GM21381 (cell line): ENCODE measurements around the gene DLEC1.
A peak's percentile ranks its signal among the peaks of the same experiment; 100 is the strongest.
"Not testable (repeated sequence)": the region's sequence is repeated elsewhere in the genome, so short reads cannot be mapped to it uniquely, and the experiment has no call there.

ENCODE experiments used
- ATAC-seq: cut with Tn5 transposase; IDR thresholded peaks from one replicate; pipeline ENCODE4 v1.9.1; 2021; ENCODE audit warnings: mild to moderate bottlenecking, moderate library complexity; ENCODE audit not compliant: unreplicated experiment

The DLEC1 gene

DNA sequence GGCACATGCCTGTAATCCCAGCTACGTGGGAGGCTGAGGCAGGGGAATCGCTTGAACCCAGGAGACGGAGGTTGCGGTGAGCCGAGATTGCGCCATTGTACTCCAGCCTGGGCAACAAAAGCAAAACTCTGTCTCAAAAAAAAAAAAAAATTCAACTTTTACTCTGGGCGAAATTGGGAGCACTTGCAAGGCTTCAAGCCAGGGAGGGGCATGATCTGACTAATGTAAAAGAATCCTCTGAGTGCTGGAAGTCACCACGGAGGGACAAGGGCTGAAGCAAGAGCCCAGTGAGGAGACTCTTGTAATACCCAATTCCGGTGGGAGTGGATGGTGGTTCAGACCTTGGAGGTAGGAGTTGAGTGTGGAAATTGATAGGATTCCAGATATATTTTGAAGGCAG is 4.7 kb upstream of the DLEC1 start:
- not testable (repeated sequence) for ATAC-seq

DNA sequence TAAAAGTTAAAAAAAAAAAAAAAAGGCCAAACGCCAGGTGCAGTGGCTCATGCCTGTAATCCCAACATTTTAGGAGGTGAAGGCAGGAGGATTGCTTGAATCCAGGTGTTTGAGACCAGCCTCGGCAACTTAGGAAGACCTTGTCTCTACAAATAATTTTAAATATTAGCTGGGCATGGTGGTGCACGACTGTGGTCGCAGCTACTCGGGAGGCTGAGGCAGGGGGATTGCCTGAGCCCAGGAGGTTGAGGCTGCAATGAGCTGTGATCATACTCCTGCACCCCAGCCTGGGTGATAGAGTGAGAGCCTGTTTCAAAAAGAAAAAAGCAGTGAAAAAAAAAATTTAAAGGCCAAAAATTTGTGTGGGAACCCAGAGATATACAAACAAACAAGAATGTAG is 2.7 kb upstream of the DLEC1 start:
- no peak for ATAC-seq

DNA sequence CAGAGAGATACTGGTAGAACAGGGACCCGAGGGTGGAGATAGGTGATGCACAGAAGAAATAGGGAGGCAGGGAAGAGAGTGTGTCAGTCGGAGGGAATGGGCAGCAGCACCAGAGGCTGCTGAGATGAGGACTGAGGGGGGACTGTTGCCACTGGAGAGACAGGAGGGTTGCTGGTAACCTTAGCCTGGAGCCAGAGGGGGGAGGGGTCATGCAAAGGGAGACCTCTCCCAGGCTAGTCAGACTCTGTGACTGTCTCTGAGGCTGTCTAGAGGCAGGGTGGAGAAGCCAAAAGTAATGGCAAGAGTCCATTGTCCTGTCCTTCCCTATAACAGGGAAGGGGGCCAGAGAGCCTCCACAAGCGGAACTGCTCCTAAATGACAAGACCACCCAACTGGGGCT is 2.1 kb upstream of the DLEC1 start:
- ATAC-seq = no peak

DNA sequence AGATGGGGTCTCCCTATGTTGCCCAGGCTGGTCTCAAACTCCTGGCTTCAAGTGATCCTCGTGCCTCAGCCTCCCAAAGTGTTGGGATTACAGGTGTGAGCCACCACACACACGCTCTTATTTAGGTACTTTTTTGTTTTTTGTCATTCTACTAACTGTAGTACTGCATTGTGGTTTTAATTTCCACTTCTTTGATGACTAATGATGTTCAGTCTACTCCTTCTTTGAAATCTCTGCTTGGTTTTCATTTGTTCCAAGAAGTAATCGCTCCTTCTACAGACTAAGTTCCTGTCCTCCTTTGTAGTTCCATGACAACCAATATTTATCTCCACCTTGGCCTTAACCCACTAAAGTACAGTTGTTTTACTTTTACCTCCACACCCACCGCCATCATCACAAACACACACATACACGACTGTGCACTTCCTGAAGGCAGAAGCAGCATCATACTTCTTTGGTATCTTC is 529 bp upstream of the DLEC1 start:
- ATAC-seq = no peak

DNA sequence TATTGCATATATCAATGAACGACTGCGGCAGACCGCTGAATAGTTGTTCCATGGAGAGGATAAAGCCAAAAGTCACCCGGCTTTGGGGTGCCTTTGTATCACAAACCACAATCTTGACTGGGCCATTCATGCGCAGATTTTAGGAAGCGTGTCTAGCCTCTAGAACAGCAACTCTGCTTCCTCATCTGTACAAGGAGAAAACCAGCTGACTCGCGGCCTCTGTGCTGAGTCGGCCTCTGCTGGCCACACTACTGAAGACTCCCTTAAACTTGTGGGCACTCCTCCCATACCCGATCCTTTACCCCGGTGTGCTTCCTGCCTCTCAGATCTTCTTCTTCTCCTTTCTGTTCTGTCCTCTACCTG is 872 bp downstream of the DLEC1 start:
- ATAC-seq = peak; percentile 47

DNA sequence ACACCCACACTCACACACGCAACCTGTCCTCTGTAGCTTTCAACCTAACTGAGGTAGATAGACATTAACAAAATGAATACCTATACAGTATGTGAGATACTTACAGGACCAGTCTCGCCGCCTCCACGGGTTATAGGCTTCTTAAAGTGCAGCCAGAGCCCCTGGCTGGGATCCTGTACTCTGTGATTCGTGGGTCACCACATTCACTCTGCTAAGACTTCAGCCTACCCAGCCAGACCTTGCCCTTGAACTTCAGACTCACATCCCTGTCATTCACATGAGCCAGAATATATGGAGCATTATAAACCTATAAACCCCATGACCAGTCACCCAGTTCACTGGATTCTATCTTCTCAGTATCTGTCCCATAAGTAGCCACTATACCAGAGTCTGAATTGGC is 1.4 kb downstream of the DLEC1 start:
- no peak for ATAC-seq

DNA sequence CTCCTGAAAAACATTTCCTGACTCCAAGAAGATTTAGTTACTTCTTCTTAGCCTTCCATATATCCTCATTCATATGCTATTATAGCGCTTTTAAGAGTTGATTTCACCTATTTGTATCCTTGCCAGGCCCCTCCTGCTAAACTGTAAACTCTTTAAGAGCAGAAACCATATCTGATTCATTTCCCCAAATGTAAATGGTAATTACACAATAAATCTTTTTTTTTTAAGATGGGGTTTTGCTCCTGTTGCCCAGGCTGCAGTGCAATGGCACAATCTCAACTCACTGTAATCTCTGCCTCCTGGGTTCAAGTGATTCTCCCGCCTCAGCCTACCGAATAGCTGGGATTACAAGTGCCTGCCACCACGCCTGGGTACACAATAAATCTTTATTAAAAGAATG is 4.5 kb downstream of the DLEC1 start:
- no peak for ATAC-seq

DNA sequence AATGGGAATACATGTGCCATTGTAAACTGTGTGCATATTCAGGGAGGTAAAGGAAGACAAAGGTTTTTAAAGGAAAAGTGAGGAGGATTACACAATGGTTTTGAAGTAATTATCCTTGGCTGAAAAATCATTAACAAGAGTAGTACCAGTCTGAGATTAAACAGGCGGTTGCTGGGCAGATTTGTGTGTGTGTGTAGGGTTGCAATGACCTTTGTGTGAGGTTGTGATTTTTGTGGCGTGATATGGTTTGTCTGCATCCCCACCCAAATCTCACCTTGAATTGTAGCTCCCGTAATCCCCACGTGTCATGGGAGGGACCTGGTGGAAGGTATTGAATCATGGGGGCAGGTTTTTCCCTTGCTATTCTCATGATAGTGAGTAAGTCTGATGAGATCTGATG is 7.0 kb downstream of the DLEC1 start:
- ATAC-seq = no peak

DNA sequence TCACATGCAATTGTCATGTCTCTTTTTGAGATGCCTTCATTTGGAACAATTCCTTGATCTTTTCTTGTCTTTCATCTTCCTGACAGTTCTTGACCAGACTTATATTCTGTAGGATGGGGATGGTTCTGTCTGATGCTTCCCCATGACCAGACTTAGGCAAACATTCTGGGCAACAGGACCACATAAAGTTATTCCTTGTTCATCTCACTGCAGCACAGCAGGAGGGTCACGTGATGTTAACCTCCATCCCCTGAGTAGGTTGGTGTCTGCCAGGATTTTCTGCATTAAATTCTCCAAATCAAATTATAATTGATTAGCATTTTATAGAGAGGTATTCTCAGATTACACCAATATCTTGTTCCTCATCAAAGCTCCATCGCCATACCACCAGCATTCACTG is 7.8 kb downstream of the DLEC1 start:
- no peak for ATAC-seq

DNA sequence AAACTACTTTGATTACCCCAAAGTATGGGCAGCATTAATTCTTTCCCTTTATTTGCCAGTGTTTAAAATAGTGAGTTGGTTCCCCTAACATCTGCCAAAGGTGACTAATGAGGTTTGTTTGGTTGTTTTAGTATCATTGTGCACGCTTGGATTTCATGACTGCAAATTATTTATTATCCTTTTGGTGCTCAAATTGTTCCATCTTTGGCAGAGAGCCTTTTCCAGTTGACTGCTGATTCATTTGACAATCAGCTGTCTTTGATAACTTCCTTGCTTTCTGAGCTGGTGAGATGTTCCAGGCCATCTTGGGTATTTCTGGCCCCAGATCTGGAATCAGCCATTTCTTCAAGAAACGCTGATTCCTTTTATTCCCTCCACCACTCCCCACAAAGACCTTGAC is 8.9 kb downstream of the DLEC1 start:
- ATAC-seq = no peak

DNA sequence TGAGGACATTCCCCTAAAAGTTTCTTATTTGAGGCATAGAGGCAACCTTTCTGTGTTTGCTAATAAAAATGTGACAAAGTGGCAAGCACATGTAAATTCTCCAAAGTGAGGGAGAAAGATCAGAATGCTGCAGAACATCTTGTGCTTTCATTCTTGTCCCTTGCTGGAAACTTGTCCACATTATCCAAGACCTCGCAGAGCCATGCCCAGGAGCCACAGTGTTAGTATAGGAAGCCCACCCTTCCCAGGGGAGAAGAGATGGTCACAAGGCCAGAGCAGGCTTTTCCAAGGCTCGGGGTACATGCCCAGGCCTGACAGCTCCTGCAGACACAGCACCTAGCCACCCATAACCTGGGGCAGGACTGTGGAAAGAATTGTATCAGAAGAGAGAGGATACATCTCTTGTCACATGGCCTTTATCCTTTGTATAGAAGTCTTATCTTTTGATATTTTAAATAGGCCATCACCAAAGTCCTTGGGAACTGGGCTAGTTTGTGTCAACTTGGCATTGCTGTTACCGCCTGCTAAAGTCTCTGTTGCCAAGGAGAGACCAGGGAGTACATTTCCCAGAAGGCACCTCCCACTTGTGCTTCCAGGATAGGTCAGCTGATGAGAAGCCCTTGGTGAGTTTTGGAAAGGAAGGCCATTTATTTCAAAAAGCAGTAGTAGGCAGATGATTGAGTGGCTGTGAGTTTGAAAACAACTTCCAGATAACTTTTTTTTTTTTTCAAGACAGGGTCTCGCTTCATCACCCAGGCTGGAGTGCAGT is 10.5 kb downstream of the DLEC1 start:
- ATAC-seq = no peak

DNA sequence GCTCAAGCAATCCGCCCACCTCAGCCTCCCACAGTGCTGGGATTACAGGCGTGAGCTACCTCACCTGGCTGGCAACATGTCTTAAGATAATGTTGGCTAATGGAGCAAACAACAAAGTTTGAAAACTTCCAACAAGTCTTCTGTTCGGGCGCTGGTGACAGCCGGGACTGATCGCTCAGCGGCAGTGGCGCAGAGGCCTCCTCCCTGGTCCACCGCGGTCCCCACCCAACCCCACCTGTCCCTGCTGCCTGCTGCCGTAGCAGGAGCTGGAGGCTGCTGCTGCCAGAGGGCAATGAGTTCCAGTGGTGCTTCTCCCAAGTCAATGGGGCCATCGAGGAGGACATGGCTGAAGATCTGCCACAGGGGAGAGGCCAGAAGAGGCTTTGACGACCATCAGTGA is 12.1 kb downstream of the DLEC1 start:
- ATAC-seq = no peak

DNA sequence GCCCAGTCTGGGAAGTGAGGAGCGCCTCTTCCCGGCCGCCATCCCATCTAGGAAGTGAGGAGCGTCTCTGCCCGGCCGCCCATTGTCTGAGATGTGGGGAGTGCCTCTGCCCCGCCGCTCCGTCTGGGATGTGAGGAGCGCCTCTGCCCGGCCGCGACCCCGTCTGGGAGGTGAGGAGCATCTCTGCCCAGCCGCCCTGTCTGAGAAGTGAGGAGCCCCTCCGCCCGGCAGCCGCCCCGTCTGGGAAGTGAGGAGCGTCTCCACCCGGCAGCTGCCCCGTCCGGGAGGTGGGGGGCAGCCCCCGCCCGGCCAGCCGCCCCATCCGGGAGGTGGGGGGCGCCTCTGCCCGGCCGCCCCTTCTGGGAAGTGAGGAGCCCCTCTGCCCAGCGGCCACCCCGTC is 14.3 kb downstream of the DLEC1 start:
- not testable (repeated sequence) for ATAC-seq

DNA sequence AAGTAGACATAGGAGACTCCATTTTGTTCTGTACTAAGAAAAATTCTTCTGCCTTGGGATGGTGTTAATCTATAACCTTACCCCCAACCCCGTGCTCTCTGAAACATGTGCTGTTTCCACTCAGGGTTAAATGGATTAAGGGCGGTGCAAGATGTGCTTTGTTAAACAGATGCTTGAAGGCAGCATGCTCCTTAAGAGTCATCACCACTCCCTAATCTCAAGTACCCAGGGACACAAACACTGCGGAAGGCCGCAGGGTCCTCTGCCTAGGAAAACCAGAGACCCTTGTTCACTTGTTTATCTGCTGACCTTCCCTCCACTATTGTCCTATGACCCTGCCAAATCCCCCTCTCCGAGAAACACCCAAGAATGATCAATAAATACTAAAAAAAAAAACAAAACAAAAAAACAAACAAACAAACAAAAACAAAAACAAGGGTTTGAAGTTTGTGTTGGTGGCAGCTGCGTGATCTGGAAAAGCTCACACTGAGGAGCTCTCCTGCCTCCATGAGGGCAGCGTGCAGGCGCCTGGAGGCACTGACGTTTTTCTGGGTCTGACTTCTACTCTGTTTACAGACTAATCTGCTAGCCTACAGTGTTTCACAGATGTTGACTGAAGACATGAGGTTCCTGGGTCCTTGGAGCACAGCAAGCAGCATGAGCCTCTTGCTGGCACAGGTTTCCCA is 14.9 kb downstream of the DLEC1 start:
- ATAC-seq = not testable (repeated sequence)

DNA sequence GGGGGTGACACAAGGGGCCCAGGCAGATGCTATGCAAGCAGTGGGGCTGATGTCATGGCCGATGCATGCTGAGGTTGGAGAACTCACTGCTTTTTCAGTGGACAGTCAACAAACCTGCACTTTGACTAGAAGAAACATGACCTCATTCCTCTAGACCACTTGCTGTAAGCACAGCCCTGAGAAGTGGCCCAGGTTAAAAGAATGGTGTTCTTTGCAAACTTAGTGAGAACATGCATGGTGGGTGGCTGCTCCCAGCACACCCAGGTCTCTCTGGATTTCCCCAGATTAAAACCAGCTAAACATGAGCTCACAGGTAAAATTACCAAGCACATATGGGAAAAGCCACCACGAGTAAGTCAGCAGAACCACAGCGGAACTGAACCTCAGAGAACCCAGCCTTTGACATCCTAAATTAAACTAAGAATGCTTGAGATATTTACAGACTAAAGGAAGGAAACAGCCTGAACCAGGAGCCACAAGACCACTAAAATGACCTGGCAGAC is 15.5 kb downstream of the DLEC1 start:
- no peak for ATAC-seq

DNA sequence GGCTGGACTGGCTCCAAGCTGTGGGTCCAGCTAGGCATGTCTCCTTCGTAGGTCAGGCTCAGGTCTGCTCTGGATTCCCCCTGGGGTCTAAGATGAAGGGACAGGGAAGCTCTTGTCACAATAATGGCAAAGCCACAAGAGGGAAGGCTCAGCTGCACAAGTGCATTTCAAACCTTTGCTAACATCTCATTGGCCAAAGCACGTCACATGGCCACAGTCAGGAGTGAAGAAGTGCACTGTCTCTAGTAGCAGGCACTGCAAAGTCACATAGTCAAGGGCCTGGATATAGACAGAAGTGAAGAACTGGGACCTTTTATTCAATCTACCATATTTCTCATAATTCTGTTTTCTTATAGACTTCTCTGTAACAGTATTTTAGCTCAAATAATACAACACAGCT is 20.1 kb downstream of the DLEC1 start:
- no peak for ATAC-seq

DNA sequence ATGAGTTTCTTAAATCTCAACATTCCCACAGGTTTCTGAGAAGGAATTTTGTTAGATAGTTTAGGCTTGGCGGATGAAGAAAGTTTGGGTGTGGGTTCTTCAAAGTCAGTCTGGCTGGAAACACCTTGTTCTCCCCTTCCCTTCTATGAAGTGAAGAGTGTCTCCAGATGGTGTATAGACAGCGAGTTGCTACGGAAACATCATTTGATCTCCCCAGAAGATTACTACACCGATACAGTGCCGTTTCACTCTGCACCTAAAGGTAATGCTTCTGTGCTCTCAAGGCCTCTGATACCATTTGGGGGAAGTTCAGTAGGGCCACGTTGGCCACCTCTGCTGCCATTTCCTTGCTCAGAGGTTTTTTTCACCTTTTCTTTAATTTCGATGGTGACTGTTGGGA is 20.6 kb downstream of the DLEC1 start:
- no peak for ATAC-seq

DNA sequence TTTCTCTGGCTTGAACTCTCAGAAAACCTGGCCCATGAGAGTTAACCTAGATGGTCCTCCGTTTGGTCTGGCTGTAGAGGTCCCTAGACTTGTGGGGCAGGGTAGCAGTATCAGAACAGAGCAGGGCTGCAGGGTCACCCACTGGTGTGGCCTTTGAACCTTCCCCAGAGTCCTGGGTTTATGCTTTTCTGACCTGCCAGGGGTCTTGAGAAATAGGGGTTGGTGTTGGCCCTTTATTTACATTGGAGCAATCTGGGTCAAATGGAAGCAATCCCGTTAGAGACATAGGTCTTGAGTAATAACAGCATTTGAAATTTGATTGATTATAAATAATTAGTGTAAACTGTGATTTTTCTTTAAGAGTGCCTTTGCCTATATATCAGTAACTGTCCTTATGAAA is 23.8 kb downstream of the DLEC1 start:
- ATAC-seq = no peak

DNA sequence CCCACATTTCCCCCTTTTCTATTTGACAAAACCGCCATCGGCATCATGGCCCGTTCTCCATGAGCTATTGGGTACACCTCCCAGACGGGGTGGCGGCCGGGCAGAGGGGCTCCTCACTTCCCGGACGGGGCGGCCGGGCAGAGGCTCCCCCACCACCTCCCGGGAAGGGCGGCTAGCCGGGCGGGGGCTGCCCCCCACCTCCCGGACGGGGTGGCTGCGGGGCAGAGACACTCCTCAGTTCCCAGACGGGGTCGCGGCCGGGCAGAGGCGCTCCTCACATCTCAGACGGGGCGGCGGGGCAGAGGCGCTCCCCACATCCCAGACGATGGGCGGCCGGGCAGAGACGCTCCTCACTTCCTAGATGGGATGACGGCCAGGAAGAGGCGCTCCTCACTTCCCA is 25.4 kb downstream of the DLEC1 start:
- ATAC-seq = not testable (repeated sequence)

DNA sequence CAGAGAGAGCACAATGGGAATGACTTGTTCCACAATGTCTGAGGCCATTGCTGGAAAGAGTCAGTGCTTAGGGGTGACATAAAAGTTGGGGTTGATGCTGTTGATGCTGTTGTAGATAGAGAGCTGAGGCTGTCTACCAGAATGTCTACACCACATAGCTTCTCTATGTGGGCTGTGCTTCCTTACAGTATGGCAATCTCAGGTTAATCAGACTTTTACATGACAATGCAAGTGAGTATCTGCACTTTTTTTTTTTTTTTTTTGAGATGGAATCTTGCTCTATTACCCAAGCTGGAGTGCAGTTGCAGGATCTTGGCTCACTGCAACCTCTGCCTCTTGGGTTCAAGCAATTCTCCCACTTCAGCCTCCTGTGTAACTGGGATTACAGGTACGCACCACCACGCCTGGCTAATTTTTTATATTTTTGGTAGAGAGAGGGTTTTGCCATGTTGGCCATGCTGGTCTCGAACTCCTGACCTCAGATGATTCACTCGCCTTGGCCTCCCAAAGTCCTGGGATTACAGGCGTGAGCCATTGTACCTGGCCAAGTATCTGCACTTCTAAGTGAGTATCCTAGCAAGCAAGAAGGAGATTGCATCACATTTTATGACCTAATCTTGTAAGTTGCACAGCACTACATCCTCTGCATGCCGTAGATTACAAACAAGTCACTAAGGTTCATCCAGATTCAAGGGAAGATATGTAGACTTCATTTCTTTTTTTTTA is 28.7 kb downstream of the DLEC1 start:
- no peak for ATAC-seq

DNA sequence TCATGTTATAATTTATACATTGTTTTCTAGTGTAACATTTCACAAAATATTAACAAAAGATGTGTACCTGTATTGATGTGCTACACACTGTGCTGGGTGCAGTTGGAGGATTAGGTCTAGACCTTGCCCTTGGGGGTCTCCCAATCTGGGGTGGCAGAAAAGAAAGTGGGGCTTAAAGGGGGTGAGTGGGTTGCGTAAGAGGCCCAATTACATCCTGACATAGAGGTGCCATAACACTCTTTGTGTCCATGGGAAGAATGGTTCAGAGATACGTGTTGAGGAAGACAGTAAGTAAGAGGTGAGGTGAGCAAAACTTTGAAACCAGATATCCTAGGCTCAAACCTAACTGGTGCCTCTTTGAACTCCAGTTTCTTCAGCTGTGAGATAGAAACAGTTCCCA is 31.0 kb downstream of the DLEC1 start:
- ATAC-seq = no peak

DNA sequence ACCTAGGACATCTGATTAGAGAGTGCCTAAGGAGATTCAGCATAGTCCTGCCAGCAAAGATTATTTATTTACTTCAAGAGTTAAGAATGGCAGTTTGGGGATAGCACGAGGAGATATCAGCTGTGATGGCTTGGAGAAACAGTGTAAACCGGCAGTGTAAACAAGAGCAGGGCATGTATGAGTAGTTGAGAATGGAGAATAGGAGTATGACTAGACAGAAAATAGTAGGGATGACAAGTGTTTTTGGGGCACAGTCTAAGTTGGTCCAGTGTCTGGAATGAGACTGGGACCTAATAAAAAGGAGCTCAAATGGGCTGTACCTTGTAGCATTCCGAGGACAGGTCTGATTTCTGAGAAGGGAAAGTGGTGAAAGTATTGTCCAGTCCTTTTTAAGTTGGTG is 38.1 kb downstream of the DLEC1 start:
- ATAC-seq = not testable (repeated sequence)
